Gastrocnemius medialis (tissue), 4 donors: Measurements from ENCODE around the gene POLR2A.

Source experiments
- POLR2A ChIP-seq, 2 donors: fragments of 450-650 bp; IDR thresholded peaks; one replicate each; pipeline ENCODE4 v1.6.1; 2017; ENCODE audit warnings: antibody characterized with exemption in 2 of 2, mild to moderate bottlenecking in 2 of 2, moderate library complexity in 2 of 2
- TF ChIP-seq, protein P1 (sequence below), 5 experiments: fragments of 450-650 bp in 3 of 5; fragments of 200-600 bp in 2 of 5; sonication (generic) in 2 of 5; IDR thresholded peaks in 4 of 5; conservative IDR thresholded peaks in 1 of 5; 1 replicate in 4 of 5; 2 replicates in 1 of 5; pipeline ENCODE4 v1.5.1; 2016 to 2019; ENCODE audit warnings: antibody characterized with exemption in 5 of 5, mild to moderate bottlenecking in 3 of 5, moderate library complexity in 3 of 5

DNA sequence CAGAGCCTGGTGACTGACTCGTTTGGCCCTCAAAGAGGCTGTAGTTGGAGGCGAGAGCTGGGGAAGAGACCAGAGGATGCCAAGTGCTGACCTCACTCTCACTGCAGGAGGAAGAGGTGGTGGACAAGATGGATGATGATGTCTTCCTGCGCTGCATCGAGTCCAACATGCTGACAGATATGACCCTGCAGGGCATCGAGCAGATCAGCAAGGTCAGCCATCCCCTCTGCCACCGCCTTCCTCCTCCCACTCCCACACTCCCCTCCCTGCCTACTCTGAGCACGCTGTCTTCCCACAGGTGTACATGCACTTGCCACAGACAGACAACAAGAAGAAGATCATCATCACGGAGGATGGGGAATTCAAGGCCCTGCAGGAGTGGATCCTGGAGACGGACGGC, 26.9 kb downstream of the POLR2A start:
- TF ChIP-seq, protein P1, sequence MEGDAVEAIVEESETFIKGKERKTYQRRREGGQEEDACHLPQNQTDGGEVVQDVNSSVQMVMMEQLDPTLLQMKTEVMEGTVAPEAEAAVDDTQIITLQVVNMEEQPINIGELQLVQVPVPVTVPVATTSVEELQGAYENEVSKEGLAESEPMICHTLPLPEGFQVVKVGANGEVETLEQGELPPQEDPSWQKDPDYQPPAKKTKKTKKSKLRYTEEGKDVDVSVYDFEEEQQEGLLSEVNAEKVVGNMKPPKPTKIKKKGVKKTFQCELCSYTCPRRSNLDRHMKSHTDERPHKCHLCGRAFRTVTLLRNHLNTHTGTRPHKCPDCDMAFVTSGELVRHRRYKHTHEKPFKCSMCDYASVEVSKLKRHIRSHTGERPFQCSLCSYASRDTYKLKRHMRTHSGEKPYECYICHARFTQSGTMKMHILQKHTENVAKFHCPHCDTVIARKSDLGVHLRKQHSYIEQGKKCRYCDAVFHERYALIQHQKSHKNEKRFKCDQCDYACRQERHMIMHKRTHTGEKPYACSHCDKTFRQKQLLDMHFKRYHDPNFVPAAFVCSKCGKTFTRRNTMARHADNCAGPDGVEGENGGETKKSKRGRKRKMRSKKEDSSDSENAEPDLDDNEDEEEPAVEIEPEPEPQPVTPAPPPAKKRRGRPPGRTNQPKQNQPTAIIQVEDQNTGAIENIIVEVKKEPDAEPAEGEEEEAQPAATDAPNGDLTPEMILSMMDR (IDR thresholded peaks at IDR 0.05 in 4 of 5, conservative IDR thresholded peaks at IDR 0.05 in 1 of 5) = no peak
- TF ChIP-seq POLR2A (IDR thresholded peaks at IDR 0.05) = no peak
